Esophagus squamous epithelium (tissue), 5 donors: ENCODE results near the gene CCL18. TPM values are rescaled to one million over a fixed set of nuclear protein-coding genes. Genes with fewer than 3 reads are reported as not detected.
"Not testable (repeated sequence)": the region's sequence is repeated elsewhere in the genome, so short reads cannot be mapped to it uniquely, and the experiment has no call there.

Experiments
- DNase-seq: peaks from one replicate; lab custom pipeline; 2025; lab: John Stamatoyannopoulos, UW
- H3K27ac ChIP-seq, 4 donors: fragments of 200-600 bp; sonication (generic); one replicate each; pipeline ENCODE4 v1.5.1; 2016 to 2019; ENCODE audit warnings: mild to moderate bottlenecking in 1 of 4
- H3K27me3 ChIP-seq, 4 donors: fragments of 200-600 bp; sonication (generic); 1 replicate in 3 of 4; 2 replicates in 1 of 4; pipeline versions ENCODE4 v1.5.1 to v1.6.0; 2017 to 2021; ENCODE audit warnings: antibody characterized with exemption in 1 of 4
- H3K36me3 ChIP-seq, 3 donors: fragments of 200-600 bp; sonication (generic); one replicate each; pipeline ENCODE4 v1.5.1; 2016 to 2019
- H3K4me1 ChIP-seq, 3 donors: fragments of 200-600 bp; sonication (generic); one replicate each; pipeline ENCODE4 v1.5.1; 2017 to 2019
- H3K4me3 ChIP-seq, 4 donors: fragments of 200-600 bp; sonication (generic); 1 replicate in 3 of 4; 2 replicates in 1 of 4; pipeline ENCODE4 v1.5.1; 2016 to 2019; ENCODE audit warnings: mild to moderate bottlenecking in 2 of 4, moderate library complexity in 1 of 4
- H3K9me3 ChIP-seq, 3 donors: fragments of 200-600 bp; sonication (generic); one replicate each; pipeline ENCODE4 v1.5.1; 2016 to 2019
- POLR2A ChIP-seq, 4 donors: fragments of 450-650 bp; IDR thresholded peaks; one replicate each; pipeline ENCODE4 v1.6.1; 2017; ENCODE audit warnings: antibody characterized with exemption in 4 of 4, mild to moderate bottlenecking in 4 of 4, moderate library complexity in 3 of 4
- WGBS, 2 donors: methylation state at CpG; one replicate each; pipeline ENCODE4 v1.1.5; 2018; 5-methylcytosine and 5-hydroxymethylcytosine counted together
- intact Hi-C: fragments of 100-400 bp; cut with DNase I; formaldehyde crosslinking; loops from one replicate; pipeline ENCODE4 v1.15.0; 2022
- small RNA-seq, 4 donors: library from RNA; depleted of rRNA; stranded (forward); fragments of <200 nt; gene quantifications; one replicate each; pipeline ENCODE3, GENCODE V24; 2016
- total RNA-seq, 4 donors: library from RNA; depleted of rRNA; stranded (reverse); fragments of >200 nt; gene quantifications; one replicate each; pipeline ENCODE4 v1.1.0, GENCODE V29; 2016
- TF ChIP-seq, protein P1 (sequence below), 6 experiments: fragments of 450-650 bp in 4 of 6; fragments of 200-600 bp in 2 of 6; sonication (generic) in 2 of 6; IDR thresholded peaks; one replicate each; pipeline ENCODE4 v1.5.1; 2016 to 2019; ENCODE audit warnings: antibody characterized with exemption in 6 of 6, mild to moderate bottlenecking in 4 of 6, moderate library complexity in 4 of 6
- donor health status: DM: yes; HTN: yes; CAD: no.

The CCL18 gene
- total RNA-seq, 4 donors from 2014 or later = 0.76 to 2.8 (median 0.92) TPM; not detected in 1

- 54 to 57% methylated on average over 3 of the region's 3 CpGs for WGBS, 2 donors
- no peaks in the 10 kb centered on the region for H3K36me3 ChIP-seq
- TF ChIP-seq, protein P1, sequence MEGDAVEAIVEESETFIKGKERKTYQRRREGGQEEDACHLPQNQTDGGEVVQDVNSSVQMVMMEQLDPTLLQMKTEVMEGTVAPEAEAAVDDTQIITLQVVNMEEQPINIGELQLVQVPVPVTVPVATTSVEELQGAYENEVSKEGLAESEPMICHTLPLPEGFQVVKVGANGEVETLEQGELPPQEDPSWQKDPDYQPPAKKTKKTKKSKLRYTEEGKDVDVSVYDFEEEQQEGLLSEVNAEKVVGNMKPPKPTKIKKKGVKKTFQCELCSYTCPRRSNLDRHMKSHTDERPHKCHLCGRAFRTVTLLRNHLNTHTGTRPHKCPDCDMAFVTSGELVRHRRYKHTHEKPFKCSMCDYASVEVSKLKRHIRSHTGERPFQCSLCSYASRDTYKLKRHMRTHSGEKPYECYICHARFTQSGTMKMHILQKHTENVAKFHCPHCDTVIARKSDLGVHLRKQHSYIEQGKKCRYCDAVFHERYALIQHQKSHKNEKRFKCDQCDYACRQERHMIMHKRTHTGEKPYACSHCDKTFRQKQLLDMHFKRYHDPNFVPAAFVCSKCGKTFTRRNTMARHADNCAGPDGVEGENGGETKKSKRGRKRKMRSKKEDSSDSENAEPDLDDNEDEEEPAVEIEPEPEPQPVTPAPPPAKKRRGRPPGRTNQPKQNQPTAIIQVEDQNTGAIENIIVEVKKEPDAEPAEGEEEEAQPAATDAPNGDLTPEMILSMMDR (IDR thresholded peaks at IDR 0.05) = no peak
- no peak for TF ChIP-seq POLR2A (IDR thresholded peaks at IDR 0.05)
- H3K27ac ChIP-seq = no peak overlapping the region
- H3K4me3 ChIP-seq = no peak overlapping the region
- H3K9me3 ChIP-seq = peaks cover 0 to 5% (median 1%) of the 10 kb centered on the region in 3 donors
- no peak for DNase-seq
- H3K4me1 ChIP-seq = no peaks in the 10 kb centered on the region
- H3K27me3 ChIP-seq = peaks cover 0 to 37% (median 0%) of the 10 kb centered on the region in 4 donors
- intact Hi-C loops = no loop called here
Observed at GRCh38 chr17:36120221-36120620, 56.1 kb downstream of the CCL18 start.

- H3K27ac ChIP-seq, H3K4me3 ChIP-seq, H3K4me1 ChIP-seq, intact Hi-C loops, DNase-seq, H3K36me3 ChIP-seq: not testable (repeated sequence)
- Histone ChIP-seq H3K9me3 (peaks cover 0 to 14% (median 5%) of the 10 kb centered on the region in 3 donors), H3K27me3 (peaks cover 0 to 46% (median 0%) of the 10 kb centered on the region in 4 donors)
- WGBS, 2 donors = 49 to 55% methylated on average over 6 of the region's 6 CpGs
Observed at GRCh38 chr17:36121099-36121498, 57.0 kb downstream of the CCL18 start.

Small RNA genes lying within 50 kb of the gene (small RNA-seq; reads per million reads assigned to genes)
- 0 reads per million in 4 donors for gene RN7SL301P

Other genes starting within 250 kb of the CCL18 start
- gene HEATR9, start 195.4 kb upstream of the CCL18 start, total RNA-seq = under 1 TPM in 1 of 4 donors, not detected in 3; 0.15 TPM
- 10 to 100 TPM in 1 of 4 donors, 1 to 10 TPM in 3; 1.5 to 25.2 (median 2.8) TPM for gene CCL5, start 183.9 kb upstream of the CCL18 start, total RNA-seq
- gene RDM1, start 133.5 kb upstream of the CCL18 start, total RNA-seq = 1 to 10 TPM in 1 of 4 donors, under 1 TPM in 3; 0.38 to 4.0 (median 0.45) TPM
- gene LYZL6, start 120.6 kb upstream of the CCL18 start, total RNA-seq = not detected
- gene CCL16, start 82.8 kb upstream of the CCL18 start, total RNA-seq = under 1 TPM in 1 of 4 donors, not detected in 3; 0.95 TPM
- 10 to 100 TPM in 1 of 4 donors, 1 to 10 TPM in 3; 2.7 to 25.0 (median 5.6) TPM for gene CCL14, start 77.5 kb upstream of the CCL18 start, total RNA-seq
- gene CCL15, start 62.7 kb upstream of the CCL18 start, total RNA-seq = not detected
- gene CCL23, start 46.3 kb upstream of the CCL18 start, total RNA-seq = 10 to 100 TPM in 1 of 4 donors, 1 to 10 TPM in 3; 2.0 to 13.4 (median 3.4) TPM
- under 1 TPM in 1 of 4 donors, not detected in 3; 0.68 TPM for gene CCL3, start 25.9 kb downstream of the CCL18 start, total RNA-seq
- 1 to 10 TPM in 3 of 4 donors, under 1 TPM in 1; 0.56 to 3.2 (median 2.6) TPM for gene CCL4, start 39.6 kb downstream of the CCL18 start, total RNA-seq
- gene TBC1D3B, start 112.4 kb downstream of the CCL18 start, total RNA-seq = 10 to 100 TPM in 1 of 4 donors, 1 to 10 TPM in 2, not detected in 1; 2.9 to 11.7 (median 9.4) TPM
- 1 to 10 TPM in 1 of 4 donors, not detected in 3; 3.5 TPM for gene CCL3L1, start 132.5 kb downstream of the CCL18 start, total RNA-seq
- 1 to 10 TPM in 1 of 4 donors, under 1 TPM in 2, not detected in 1; 0.35 to 1.6 (median 0.76) TPM for gene CCL4L2, start 146.8 kb downstream of the CCL18 start, total RNA-seq
- under 1 TPM in 2 of 4 donors, not detected in 2; 0.26 to 0.57 TPM for gene TBC1D3I, start 200.3 kb downstream of the CCL18 start, total RNA-seq